Kasumi-1 (cell line): ENCODE results near the gene AP1G2.
"Not testable (repeated sequence)": the region's sequence is repeated elsewhere in the genome, so short reads cannot be mapped to it uniquely, and the experiment has no call there.

Source experiments
- DNase-seq, 2 experiments: peaks; one replicate each; lab custom pipeline; 2025; lab: John Stamatoyannopoulos, UW

The AP1G2 gene

DNA sequence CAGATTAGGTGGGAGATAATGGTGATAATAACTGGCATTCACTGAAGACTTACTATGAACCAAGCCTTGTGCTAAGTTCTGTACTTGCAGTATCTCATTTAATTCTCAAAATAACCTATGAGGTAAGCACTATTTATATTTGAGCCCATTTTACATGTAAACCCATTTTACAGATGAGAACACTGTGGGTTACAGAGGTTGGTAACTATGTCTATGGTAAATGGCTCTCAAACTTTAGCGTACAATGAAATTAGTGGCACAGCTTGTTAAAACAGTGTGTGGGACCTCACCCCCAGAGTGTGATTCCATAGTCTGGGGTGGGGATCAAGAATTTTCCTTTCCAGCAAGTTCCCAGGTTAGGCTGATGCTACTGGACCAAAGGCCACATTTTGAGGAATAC, 33.2 kb upstream of the AP1G2 start:
- no peak for DNase-seq

DNA sequence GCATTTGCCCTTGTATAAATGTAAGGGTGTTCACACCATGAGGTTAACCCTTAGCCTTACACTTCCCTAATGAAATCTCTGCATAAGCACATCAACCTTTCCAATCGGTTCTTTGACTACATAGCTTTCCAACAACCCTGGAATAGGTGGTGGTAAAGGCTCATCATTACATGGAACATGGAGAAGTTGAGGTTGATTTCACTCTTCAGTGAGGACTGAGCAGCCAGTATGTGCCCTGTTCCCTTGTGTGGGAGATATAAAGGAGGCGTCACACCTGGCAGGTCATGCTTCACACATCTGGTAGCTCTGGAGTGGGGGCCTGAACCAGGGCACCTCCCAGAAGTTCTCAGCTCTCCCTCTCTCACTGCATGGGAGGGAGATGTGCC, 32.7 kb upstream of the AP1G2 start:
- no peak for DNase-seq

DNA sequence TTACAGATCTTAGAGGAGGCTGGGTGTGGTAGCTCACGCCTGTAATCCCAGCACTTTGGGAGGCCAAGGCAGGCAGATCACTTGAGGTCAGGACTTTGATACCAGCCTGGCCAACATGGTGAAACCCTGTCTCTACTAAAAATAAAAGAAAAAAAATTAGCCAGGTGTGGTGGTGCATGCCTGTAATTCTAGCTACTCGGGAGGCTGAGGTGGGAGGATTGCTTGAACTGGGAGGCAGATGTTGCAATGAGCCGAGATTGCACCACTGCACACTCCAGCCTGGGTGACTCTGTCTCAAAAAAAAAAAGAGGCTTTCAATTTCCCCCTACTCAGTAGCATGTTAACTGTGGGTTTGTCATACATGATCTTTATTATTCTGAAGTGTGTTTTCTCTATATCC, 26.6 kb upstream of the AP1G2 start:
- DNase-seq, result not testable (repeated sequence)

DNA sequence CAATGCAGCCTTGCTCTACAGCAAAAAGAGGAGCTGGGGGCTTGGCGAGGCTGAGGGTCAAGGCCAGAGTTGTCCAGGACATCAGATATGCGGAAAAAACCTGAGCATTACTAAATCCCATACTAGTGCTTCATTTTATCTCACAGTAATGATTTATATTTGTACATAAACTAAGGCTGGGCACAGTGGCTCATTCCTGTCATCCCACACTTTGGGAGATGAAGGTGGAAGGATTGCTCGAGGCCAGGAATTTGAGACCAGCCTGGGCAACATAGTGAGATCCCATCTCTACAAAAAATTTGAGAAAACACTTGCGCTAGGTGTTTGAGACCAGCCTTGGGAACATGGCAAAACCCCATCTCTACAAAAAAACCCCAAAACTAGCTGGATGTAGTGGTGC, 22.6 kb upstream of the AP1G2 start:
- DNase-seq, result no peak

DNA sequence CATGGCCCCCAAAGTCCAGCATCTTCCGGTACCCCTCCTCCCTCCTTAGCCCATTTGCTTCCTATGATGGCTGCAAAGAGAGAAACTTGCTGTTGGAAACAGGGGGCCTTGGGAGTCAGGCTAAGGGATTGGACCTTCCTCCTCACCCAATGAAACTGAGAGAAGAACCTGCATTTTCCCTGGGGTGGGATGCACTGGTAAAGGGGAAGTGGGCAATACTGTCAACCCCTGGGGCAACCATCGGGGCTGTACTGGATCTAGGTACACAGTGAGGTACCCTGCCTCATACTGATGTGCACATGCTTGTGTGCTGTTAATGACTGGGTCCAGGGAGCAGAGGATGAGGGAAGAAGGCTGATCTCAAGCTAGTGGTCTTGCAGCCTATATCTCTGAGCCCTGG, 22.0 kb upstream of the AP1G2 start:
- DNase-seq, result no peak

DNA sequence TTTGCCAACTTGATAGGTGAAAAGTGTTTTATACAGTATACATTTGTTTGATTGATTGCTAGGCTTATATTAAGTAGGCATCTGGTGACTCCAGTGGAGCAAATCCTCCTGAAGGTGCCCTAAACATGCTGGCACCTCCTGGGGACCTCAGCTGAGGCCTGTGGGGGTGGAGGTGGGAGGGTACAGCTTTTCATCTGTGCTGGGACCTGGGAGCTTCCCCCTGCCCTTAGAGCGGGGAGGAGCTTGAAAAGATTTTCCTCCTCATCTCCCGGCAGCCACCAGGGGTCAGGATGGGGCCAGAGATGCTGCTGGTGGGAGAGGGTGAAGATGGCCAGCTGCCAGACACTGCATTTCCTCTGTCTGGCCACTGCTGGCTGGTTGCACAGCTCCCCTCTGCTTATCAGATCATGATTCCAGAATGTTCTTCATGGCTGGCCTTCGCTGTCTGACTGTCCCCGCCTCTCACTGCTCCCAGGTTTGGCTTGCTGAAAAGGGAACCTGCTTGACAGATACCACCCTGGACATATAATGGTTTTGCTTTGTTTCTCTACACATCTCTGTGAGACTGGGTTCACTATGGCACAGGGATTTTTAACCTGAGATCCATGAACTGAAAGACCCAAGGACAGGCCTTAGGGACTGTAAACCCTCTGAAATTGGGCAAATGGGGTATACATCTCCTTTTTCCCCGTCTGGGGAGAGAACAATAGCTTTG, 21.4 kb upstream of the AP1G2 start:
- DNase-seq, result peak; percentile 86 to 89

DNA sequence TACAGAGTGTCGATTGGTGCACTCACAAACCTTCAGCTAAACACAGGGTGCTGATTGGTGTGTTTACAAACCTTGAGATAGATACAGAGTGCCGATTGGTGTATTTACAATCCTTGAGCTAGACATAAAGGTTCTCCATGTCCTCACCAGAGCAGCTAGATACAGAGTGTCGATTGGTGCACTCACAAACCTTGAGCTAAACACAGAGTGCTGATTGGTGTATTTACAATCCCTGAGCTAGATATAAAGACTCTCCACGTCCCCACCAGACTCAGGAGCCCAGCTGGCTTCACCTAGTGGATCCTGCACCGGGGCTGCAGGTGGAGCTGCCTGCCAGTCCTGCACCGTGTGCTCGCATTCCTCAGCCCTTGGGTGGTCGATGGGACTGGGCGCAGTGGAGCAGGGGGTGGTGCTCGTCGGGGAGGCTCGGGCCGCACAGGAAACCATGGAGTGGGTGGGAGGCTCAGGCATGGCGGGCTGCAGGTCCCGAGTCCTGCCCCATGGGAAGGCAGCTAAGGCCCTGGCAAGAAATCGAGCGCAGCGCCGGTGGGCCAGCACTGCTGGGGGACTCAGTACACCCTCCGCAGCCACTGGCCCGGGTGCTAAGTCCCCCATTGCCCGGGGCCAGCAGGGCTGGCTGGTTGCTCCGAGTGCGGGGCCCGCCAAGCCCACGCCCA, 17.1 kb upstream of the AP1G2 start:
- DNase-seq, result not testable (repeated sequence)

DNA sequence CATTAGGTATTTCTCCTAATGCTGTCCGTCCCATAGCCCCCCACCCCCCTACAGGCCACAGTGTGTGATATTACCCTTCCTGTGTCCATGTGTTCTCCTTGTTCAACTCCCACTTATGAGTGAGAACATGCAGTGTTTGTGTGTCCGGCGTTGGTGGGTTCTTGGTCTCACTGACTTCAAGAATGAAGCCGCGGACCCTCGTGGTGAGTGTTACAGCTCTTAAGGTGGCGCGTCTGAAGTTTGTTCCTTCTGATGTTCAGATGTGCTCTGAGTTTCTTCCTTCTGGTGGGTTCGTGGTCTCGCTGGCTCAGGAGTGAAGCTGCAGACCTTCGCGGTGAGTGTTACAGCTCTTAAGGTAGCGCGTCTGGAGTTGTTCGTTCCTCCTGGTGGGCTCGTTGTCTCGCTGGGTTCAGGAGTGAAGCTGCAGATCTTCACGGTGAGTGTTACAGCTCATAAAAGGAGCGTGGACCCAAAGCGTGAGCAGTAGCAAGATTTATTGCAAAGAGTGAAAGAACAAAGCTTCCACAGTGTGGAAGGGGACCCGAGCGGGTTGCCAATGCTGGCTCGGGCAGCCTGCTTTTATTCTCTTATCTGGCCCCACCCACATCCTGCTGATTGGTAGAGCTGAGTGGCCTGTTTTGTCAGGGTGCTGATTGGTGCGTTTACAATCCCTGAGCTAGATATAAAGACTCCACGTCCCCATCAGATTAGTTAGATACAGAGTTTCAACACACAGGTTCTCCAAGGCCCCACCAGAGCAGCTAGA, 16.4 kb upstream of the AP1G2 start:
- DNase-seq, result not testable (repeated sequence)

DNA sequence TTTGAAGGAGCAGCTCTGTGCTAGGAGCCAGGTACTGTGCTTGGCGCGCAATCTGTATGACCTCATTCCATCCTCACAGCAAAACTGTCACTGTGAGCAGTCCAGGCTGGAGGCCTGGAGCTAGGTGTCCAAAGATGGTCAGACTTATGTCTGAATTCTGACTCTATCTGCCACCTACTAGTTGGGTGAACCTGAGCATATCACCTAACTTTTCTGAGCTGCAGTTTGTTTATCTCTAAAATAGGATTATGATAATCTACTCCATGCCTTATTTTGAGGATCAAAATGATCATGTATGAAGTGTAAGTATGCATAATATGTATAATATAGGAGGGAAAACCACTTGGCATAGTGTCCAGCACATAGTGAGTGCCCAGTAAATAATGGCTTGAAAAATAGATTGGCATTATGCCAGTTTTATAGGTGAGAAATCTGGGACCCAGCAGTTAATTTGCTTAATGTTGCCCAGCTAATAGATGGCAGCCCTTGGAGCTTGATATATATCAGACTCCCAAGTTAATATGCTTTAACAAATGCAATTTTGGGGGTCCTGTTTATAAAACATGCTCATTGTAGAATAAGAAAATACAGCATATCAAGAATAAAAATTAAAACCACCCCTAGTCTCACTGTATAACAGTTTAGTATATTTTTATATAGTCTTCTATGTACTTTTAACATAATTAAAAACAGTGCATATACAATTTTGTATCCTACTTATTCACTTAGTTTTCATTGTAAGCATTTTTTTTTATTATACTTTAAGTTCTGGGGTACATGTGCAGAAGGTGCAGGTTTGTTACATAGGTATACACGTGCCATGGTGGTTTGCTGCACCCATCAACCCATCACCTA, 15.5 kb upstream of the AP1G2 start:
- no peak for DNase-seq

DNA sequence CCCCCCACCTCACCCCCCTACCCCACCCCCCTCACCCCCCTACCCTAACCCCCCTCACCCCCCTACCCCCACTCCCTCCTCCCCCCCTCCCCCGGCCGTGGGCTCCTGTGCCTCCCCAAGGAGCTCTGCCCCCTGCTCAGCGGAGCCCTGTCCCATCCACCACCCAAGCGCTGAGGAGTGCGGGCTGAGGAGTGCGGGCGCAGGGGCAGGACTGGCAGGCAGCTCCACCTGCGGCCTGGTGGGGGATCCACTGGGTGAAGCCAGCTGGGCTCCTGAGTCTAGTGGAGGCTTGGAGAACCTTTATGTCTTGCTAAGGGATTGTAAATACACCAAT, 13.3 kb upstream of the AP1G2 start:
- no peak for DNase-seq

DNA sequence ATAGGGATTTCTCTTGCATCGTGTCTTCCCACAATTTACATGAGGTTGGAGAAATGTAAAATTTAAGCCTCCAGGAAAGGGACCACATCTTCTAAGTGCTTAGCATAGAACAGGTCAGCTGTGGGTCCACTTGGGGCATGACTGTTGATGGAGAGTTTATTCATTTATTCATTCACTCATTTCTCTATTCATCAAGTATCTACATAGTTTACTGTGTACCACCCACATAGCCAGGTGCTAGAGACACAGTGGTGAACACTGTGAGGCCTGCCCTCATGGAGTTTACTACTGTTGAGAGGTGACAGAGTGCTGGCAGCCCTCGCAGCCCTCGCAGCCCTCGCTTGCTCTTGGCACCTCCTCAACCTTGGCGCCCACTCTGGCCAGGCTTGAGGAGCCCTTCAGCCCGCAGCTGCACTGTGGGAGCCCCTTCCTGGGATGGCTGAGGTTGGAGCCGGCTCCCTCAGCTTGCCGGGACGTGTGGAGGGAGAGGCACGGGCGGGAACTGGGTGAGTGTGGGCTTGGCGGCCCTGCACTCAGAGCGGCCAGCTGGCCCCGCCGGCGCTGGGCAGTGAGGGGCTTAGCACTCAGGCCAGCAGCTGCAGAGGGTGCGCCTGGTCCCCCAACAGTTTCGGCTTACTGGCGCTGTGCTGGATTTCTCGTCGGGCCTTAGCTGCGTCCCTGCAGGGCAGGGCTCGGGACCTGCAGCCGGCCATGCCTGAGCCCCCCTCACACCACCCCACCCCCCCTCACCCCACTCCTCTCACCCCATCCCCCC, 12.7 kb upstream of the AP1G2 start:
- no peak for DNase-seq

DNA sequence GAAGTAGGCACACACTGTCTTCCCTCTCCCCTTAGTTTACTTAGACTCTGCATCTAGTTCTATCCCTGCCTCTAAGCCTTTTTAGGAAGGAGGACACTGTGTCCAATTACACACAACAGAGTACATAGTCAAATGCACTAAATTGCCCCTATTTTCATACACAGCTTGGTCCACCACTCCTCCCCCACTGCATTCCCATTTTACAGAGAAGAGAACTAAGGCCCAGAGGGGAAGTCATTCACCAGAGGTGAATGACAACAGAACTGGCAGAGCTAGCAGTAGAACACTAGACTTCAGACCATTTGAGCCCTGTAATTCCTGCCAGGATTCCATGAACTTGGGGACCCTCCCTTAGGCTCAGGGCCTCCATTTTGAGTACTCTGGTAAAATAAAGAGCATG, 12.1 kb upstream of the AP1G2 start:
- no peak for DNase-seq

DNA sequence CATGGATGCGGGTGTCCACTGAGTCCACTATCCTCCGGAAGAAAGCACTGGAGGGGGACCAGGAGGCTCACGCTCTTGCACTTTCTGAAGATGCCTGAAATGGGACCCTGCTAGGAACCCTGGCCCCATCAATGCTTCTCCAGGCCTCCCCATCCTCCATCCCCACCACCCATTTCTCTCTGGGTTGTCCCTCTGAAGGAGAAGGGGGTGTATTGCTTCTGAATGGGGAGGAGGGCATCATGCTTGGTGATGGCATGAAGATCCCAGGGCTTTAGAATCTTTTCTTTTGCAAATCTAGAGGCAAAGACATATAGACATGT, 11.7 kb upstream of the AP1G2 start:
- DNase-seq, result no peak

DNA sequence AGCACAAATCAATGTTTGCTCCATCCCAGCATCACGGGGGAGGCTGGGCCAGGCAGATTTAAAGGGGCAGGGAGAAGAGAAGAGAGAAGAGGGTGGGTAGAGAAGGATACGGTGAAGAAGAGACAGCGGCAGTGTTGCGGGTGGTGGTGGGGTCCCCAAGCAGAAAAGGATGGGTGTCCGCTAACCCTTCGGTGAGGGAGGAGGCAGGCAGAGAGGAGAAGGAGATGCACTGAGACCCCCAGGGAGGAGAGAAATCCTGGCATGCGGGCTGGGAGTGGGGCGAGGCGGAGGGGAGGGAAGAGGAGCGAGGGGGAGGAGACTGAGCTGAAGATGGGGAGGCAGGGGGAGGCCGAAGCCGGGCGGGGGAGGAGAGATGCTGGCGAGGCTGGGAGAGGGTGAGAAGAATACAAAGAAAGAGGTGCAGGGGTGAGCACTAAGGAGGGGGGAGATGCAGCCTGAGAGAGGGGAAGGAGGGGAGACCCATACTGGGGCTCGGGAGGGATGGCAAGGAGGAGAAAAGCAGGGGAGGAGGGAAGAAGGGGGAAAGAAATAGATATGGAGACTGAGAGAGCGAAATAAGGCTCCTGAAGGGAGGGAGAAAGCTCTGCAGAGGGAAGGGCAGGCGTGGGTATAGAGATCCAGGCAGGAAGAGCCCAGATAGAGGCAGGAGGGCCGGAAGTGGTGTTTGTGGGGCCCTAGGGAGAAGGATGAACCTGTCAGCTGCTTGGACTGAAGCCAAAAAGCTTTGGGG, 11.1 kb upstream of the AP1G2 start, which contains the start of gene JPH4:
Gene JPH4, minus strand, starts transcription at position 231 of the 751 bp plus-strand sequence. CDS start 1,337 bp downstream, outside the sequence.
- DNase-seq, result no peak

DNA sequence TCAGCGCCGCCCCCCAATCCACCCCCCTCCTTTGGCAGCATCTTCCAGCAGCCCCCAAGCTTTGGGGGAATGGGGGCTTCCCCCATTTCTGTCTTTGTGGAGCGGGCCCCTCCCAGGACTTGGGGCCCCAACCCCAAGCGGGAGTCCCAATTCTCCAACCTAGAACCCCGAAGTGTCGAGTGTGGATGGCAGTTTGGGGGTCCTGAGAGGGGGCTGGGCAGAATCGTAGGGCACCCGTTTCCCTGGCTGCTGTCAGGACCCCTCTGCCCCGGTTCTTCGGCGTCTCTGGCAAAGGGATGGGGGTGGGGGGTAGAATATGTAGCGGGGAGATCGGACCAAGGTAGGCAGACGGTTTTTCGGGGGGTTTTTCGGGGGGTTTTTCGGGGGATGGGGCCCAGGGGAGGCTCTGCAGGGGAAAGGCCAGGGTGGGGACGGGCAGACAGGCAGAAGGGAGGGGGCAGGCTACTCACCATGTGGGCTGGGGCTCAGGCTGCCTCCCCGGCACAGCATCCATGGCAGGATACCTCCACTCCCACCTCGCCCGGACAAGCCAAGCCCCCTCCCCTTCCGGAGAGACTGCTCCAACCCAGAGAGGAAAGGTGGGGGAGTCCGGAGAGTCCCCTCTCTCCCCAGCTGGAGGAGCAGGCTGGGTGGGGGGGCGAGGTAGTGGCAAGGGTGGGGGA, 10.3 kb upstream of the AP1G2 start:
- DNase-seq, result no peak

DNA sequence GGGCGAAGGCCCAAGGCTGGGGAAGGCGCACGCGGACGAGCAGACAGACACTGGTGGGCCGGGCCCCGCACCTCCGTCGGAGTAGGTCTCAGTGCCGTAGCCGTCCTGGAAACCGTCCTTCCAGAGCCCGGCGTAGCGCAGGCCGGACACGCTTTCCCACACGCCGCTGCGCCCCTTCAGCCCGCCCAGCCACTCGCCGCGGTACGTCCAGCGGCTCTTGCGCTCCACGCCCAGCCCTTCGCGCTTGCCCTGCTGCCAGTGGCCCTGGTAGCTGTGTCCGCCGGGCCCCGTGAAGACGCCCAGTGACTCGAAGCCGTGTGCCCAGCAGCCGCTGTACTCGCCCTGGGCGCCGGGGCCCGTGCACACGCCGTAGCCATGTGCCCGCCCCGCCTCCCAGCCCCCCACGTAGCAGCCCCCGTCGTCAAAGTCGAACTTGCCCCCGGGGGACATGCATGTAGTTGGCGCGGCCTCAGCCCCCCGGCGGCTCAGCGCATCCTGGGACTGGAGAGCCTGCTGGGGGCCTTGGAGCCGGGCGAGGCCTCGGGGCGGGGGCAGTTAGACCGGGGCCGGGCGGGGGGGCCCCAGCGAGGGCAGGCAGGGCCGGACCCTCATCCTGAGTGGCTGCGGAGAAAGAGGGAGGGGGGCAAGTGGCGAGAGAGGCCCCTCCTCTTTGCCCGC, 9.6 kb upstream of the AP1G2 start:
- no peak for DNase-seq

DNA sequence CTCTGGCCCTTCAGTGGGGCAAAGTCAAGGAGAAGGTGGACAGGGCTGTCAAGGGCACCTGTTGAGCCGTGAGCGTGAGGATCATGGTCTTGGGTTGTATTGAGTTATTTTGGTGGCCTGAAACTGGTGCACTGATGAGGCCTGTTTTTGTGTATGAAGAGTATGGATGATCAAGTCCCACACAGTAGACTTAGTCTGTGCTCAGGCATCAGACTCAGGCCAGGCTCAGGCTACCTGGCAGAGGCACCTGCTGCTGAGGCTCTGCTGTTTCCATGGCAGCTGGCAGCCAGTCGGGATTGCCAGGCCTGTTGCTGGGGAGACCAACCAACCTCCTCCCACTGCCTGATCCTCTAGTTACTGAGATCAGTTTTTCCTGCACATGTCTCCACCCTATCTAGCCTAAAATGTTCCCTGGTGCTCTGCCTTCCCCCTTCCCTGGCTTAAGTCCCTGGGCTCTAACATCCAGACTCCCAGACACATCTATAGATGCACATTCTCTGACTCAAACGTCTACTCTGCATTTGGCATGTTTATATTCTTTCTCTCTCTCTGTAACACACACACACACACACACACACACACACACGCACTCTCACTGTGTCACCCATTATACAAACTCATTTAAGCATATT, 5.9 kb upstream of the AP1G2 start:
- DNase-seq, result no peak

DNA sequence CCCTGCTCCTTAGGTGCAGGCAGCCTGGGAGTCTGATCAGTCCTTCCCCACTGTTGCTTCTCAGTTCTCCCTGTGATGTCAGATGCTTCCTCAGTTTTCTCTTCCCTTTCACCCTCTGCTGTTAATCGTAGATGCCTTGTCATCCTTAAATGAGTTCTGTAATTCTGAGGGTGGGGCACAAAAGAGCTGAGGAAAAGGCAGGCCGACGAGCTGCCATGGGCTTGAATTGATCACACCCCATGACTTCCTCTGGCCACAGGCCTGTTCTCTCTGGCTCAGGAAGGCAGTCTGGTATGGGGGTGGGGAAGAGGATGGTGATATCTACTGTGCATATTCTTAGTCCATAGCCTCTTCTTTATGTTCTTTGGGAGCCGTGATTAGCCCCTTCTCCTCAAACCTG, 5.2 kb upstream of the AP1G2 start:
- DNase-seq, result peak in 1 of 2 experiments; percentile 15

DNA sequence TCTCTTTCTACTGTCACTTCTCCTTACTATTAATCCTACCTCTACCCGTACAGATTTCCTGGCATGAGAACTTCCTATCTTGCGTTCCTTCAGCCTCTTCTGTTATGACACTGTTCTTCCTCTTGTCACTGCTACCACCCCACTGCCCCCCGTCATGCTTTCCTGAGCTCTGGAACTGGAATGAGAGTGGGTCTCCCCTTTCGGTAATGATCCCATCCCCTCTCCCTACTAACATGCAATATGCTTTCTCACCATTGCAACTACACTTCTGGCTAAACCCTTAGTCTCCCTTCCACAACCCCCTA, 4.9 kb upstream of the AP1G2 start:
- DNase-seq, result peak in 1 of 2 experiments; percentile 5
